GM19324 (cell line): ENCODE data around the gene TPSB2.
"Not testable (repeated sequence)": the region's sequence is repeated elsewhere in the genome, so short reads cannot be mapped to it uniquely, and the experiment has no call there.

Experiments
- ATAC-seq: cut with Tn5 transposase; IDR thresholded peaks from one replicate; pipeline ENCODE4 v1.9.1; 2021; ENCODE audit warnings: mild to moderate bottlenecking, moderate library complexity; ENCODE audit not compliant: unreplicated experiment, low FRiP score

Gene TPSB2

GRCh38 chr16:1243907-1244850 is 14.2 kb upstream of the TPSB2 start:
- ATAC-seq = not testable (repeated sequence)

DNA sequence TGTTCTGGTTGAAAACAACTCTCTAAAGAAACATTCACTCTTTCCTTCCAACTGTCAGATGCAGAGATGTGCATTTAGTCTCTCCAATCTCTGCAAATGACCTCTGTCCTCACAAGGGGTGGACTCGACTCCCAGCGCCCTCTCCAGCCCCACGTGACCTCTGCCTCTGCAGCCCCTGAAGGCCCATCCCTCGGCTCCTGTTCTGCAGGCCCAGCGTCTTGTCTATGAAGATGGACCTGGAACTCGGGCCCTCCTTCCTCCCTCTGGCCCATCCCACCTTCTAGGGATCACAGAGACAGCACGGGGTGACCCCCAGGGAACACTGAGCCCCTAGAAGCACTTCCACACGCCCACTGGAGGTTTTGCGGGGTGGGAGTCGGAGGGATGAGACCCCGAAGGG is 13.4 kb upstream of the TPSB2 start:
- ATAC-seq = not testable (repeated sequence)

- ATAC-seq = not testable (repeated sequence)
Observed at GRCh38 chr16:1241081-1241480, 11.1 kb upstream of the TPSB2 start.

- ATAC-seq = not testable (repeated sequence)
Observed at GRCh38 chr16:1240436-1240835, 10.5 kb upstream of the TPSB2 start, which contains the start of gene TPSAB1. TSS of gene TPSAB1 (plus strand) at chr16:1240705. CDS start at chr16:1240939, 234 bp downstream.

- not testable (repeated sequence) for ATAC-seq
Observed at GRCh38 chr16:1239575-1239974, 9.6 kb upstream of the TPSB2 start.

DNA sequence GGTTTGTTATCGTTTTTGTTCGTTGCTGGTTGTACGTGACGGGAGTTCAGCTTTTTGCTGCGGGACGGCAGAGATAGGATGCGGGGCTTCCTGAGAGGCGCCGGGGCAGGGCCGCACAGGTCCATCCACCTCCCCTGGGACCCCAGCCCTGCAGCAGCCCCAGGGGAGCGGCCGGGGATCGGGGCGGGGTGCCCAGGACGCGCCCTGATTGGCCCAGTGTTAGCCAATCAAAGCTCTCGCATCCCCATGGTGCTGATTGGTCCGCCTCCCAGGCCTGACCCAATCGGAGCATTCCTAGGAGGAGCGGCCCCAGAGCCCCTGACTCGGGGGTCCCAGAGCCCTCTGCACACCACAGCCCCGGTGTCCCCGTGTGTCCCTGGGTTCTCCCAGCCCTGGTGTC is 8.9 kb upstream of the TPSB2 start:
- ATAC-seq = not testable (repeated sequence)

GRCh38 chr16:1237990-1238389 is 8.0 kb upstream of the TPSB2 start:
- no peak for ATAC-seq

DNA sequence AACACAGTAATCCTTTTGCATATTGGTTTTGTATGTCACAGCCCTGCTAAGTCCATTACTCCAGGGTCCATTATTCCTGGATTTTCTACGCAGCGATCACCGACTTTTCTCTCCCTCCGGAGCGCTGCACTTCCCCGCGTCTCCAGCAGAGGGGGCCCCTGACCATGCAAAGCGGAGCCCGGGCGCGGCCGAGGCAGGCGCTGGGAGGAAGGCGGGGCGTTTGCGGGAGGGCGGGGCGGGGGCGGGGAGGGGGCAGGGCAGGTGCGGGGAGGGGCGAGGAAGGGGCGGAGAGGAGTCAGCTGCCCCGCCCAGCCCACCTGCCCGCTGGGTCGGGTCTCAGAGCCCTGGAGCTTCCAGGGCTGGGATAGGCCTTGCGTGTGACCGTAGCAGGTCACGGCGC is 6.7 kb upstream of the TPSB2 start:
- ATAC-seq = not testable (repeated sequence)

DNA sequence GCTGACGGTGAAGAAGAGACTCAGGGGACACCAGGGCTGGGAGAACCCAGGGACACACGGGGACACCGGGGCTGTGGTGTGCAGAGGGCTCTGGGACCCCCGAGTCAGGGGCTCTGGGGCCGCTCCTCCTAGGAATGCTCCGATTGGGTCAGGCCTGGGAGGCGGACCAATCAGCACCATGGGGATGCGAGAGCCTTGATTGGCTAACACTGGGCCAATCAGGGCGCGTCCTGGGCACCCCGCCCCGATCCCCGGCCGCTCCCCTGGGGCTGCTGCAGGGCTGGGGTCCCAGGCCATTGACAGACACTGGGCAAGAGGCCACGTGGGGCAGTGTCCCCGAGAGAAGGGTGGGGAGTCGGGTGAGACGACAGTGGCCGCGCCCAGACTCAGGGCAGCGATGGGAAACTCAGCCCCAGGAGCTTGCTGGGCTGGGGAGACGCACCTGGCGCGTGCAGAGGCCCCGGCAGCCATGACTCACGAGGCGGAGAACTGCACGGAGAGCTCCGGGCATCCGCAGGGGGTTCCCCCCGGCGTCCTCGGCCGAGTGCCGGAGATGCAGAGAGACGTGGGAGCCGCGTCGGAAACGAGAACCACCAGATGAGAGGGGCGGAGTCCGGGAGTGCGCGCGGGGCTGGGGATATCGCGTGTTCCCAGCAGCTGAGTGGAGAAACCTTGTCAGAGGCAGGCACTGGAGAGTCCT is 2.2 kb upstream of the TPSB2 start:
- not testable (repeated sequence) for ATAC-seq

DNA sequence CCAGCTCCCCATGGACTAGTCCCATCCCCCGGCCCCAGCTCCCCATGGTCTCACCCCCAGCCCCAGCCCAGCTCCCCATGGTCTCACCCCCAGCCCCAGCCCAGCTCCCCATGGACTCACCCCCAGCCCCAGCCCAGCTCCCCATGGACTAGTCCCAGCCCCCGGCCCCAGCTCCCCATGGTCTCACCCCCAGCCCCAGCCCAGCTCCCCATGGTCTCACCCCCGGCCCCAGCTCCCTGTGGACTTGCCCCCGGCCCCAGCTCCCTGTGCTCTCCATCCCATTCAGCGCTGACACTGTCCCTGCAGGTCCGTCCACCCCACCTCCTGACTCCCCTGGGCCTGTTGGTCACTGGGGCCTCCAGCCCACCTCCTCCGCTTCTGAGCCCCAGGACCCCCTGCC is 1.3 kb upstream of the TPSB2 start:
- not testable (repeated sequence) for ATAC-seq

GRCh38 chr16:1230471-1231212 is 658 bp upstream of the TPSB2 start:
- not testable (repeated sequence) for ATAC-seq

DNA sequence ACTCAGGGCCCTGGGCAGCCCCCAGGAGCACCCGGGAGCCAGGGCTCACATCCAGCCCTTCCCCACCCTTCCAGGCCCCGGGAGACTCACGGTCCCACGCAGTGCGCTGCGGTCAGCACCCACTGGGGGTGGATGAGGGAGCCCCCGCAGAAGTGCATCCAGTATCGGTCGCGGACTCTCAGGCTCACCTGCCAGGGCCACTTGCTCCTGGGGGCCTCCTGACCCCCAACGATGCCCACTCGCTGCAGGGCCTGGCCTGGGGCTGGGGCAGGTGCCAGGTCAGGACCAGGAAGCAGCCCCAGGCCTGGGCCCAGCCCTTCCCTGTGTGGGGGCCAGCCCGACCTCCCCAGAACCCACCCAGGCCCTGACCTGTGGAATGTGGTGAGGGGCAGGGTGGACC is 508 bp downstream of the TPSB2 start:
- not testable (repeated sequence) for ATAC-seq

DNA sequence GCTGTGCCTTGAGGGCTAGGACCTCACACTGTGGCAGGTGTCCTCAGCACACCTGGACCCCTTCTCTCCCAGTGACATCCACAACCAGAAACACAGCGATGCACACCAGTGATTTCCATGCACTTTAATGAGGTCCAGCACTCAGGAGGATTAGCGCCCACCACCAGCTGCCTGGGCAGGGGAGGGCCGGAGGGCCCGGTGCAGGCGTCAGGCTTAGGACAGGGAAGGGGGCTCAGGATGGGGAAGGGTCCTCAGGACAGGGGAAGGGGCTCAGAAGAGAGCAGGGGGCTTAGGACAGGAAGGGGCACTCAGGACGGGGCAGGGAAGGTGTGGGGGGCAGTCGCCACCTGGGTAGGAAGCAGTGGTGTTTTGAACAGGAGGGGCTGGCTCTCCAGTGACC is 1.8 kb downstream of the TPSB2 start:
- ATAC-seq = not testable (repeated sequence)

GRCh38 chr16:1226692-1227091 is 3.3 kb downstream of the TPSB2 start:
- not testable (repeated sequence) for ATAC-seq

DNA sequence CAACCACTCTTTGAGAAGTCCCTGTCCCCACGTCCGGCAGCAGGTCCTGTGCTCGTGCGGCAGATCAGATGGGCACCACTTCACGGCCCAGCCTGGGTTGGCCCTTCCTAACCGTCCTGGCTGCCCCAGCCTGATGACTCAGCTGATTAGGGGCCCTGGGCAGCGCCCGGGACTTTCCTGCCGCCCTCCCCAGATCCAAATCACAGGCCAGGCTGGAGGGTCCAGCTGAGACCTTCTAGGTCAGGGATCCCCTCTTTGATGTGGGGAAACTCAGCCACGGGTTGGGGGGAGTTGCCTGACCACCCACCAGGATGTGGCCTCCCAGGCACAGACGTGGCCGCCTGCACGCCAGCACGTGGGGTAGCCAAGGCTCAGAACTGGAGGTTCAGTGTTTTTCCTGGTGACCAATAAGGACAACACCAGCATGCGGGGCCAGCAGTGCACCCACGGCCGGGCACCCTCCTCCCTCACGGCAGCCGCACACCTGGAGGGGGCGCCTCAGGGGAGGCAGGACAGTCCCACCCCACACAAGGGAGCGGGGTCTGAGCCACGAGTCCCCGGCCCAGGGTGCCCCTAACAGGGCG is 4.2 kb downstream of the TPSB2 start:
- not testable (repeated sequence) for ATAC-seq

DNA sequence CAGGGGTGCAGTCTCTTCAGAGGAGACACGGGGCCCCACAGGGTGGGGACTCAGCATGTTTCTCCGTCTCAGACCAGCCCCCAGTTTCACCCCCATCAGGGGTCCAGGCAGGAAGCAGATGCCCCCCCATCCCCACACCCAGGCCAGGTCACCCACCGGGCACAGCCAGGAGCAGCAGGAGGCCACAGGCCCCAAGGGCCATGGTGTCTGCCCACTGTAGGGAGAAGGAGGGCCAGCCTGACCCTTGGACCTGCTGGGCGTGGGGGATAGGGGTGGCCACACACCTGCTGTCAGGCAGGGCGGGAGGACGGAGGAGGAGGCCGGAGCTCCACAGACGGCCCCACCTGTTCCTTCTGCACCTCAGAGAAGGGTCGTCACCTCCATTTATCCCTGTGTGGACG is 4.9 kb downstream of the TPSB2 start, which contains the start of gene TPSG1:
Gene TPSG1, minus strand, starts transcription at position 218 of the 401 bp plus-strand sequence. Its CDS starts 16 bp downstream, at position 202.
- no peak for ATAC-seq

GRCh38 chr16:1224558-1224957 is 5.4 kb downstream of the TPSB2 start:
- ATAC-seq = no peak

- no peak for ATAC-seq
Observed at GRCh38 chr16:1223355-1224214, 6.4 kb downstream of the TPSB2 start.
